Activated CD4-positive, alpha-beta memory T cell treated with anti-CD3 and anti-CD28 coated beads for 36 hours (primary cell): ENCODE results near the gene CTDSPL. TPM values are rescaled to one million over a fixed set of nuclear protein-coding genes. Genes with fewer than 3 reads are reported as not detected.

Experiments used
- CTCF ChIA-PET: fragments of 350-600 bp; sonication (Branson Sonifier 250); formaldehyde crosslinking; loops from one replicate; lab custom pipeline; 2021; ENCODE audit warnings: antibody characterized with exemption, inconsistent platforms; lab: Charles Lee
- POLR2A ChIA-PET: fragments of 350-600 bp; sonication (Branson Sonifier 250); formaldehyde crosslinking; loops from one replicate; lab custom pipeline; 2021; ENCODE audit warnings: antibody characterized with exemption; lab: Charles Lee
- DNase-seq: peaks from one replicate; pipeline ENCODE4 v3.0.0-alpha.2; 2020
- H3K27ac Mint-ChIP-seq: one replicate; pipeline ENCODE4 v1.8.0; 2021; ENCODE audit warnings: mixed read lengths
- H3K27me3 Mint-ChIP-seq: one replicate; pipeline ENCODE4 v1.8.0; 2021; ENCODE audit warnings: mixed read lengths
- H3K36me3 Mint-ChIP-seq: one replicate; pipeline ENCODE4 v1.8.0; 2021; ENCODE audit warnings: mixed read lengths
- H3K4me1 Mint-ChIP-seq: one replicate; pipeline ENCODE4 v1.8.0; 2021; ENCODE audit warnings: low read depth, mixed read lengths
- H3K4me3 Mint-ChIP-seq: one replicate; pipeline ENCODE4 v1.8.0; 2021; ENCODE audit warnings: mild to moderate bottlenecking, mixed read lengths
- H3K9me3 Mint-ChIP-seq: one replicate; pipeline ENCODE4 v1.8.0; 2021; ENCODE audit warnings: mixed read lengths
- intact Hi-C: fragments of 100-400 bp; cut with micrococcal nuclease; formaldehyde crosslinking; loops from one replicate; pipeline ENCODE4 v1.15.1; 2023
- total RNA-seq, 2 experiments: library from RNA; stranded (reverse); gene quantifications; one replicate each; pipeline ENCODE4 v1.2.3, GENCODE V29; 2021

The CTDSPL gene
- total RNA-seq, 2 experiments from 2014 or later = 3.7 to 5.1 TPM

DNA sequence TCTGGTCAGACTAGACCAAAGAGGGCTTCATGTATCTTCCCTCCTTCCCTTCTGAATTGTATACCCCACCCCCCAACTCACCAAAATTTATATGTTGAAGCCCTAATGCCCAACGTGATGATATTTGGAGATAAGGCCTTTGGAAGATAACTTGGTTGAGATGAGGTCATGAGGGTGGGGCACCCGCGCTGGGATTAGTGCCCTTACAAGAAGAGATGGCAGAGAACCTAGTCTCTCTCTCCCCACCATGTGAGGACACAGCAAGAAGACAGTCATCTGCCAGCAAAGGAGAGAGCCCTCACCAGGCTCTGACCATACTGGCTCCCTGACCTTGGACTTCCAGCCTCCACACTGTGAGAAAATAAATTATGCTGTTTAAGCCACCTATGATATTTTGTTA is 154.3 kb downstream of the CTDSPL start:
- no peak overlapping the region for H3K27ac Mint-ChIP-seq
- no peak for DNase-seq
- CTCF ChIA-PET = no interaction called here
- no peaks in the 10 kb centered on the region for H3K27me3 Mint-ChIP-seq
- H3K9me3 Mint-ChIP-seq = peaks cover 12% of the 10 kb centered on the region
- intact Hi-C loops = no loop called here
- POLR2A ChIA-PET = no interaction called here
- peaks cover 32% of the 10 kb centered on the region for H3K36me3 Mint-ChIP-seq
- H3K4me1 Mint-ChIP-seq = no peaks in the 10 kb centered on the region
- H3K4me3 Mint-ChIP-seq = no peak overlapping the region

- CTCF ChIA-PET = no interaction called here
- no peaks in the 10 kb centered on the region for H3K27me3 Mint-ChIP-seq
- peaks cover 32% of the 10 kb centered on the region for H3K36me3 Mint-ChIP-seq
- H3K4me3 Mint-ChIP-seq = no peak overlapping the region
- H3K9me3 Mint-ChIP-seq = peaks cover 12% of the 10 kb centered on the region
- POLR2A ChIA-PET = no interaction called here
- intact Hi-C loops = no loop called here
- no peak overlapping the region for H3K27ac Mint-ChIP-seq
- no peaks in the 10 kb centered on the region for H3K4me1 Mint-ChIP-seq
- no peak for DNase-seq
Observed at GRCh38 chr3:38016410-38016809, 154.7 kb downstream of the CTDSPL start.

- intact Hi-C loops = no loop called here
- POLR2A ChIA-PET = interaction anchor here (1.1 kb wide), 1 partner anchor 8 kb away, joined by 3 read pairs; no protein-coding TSS in a partner anchor
Observed at GRCh38 chr3:38016847-38017444, 155.3 kb downstream of the CTDSPL start.

GRCh38 chr3:38017445-38018295 is 156.0 kb downstream of the CTDSPL start:
- intact Hi-C loops = no loop called here
- Mint-ChIP-seq H3K4me1 (peaks cover 5% of the 10 kb centered on the region), H3K4me3 (no peak overlapping the region), H3K36me3 (peaks cover 32% of the 10 kb centered on the region), H3K27me3 (no peaks in the 10 kb centered on the region), H3K9me3 (peaks cover 12% of the 10 kb centered on the region), H3K27ac (no peak overlapping the region)
- CTCF ChIA-PET = no interaction called here
- POLR2A ChIA-PET = interaction anchor here (1.1 kb wide), 1 partner anchor 9 kb away, joined by 3 read pairs; no protein-coding TSS in a partner anchor
- no peak for DNase-seq

More at GRCh38 chr3:38016847-38017444, 155.3 kb downstream of the CTDSPL start:
- Mint-ChIP-seq H3K9me3 (peaks cover 12% of the 10 kb centered on the region), H3K27me3 (no peaks in the 10 kb centered on the region), H3K4me3 (no peak overlapping the region), H3K36me3 (peaks cover 32% of the 10 kb centered on the region), H3K27ac (no peak overlapping the region), H3K4me1 (peaks cover 3% of the 10 kb centered on the region)
- DNase-seq = no peak
- CTCF ChIA-PET = no interaction called here

DNA sequence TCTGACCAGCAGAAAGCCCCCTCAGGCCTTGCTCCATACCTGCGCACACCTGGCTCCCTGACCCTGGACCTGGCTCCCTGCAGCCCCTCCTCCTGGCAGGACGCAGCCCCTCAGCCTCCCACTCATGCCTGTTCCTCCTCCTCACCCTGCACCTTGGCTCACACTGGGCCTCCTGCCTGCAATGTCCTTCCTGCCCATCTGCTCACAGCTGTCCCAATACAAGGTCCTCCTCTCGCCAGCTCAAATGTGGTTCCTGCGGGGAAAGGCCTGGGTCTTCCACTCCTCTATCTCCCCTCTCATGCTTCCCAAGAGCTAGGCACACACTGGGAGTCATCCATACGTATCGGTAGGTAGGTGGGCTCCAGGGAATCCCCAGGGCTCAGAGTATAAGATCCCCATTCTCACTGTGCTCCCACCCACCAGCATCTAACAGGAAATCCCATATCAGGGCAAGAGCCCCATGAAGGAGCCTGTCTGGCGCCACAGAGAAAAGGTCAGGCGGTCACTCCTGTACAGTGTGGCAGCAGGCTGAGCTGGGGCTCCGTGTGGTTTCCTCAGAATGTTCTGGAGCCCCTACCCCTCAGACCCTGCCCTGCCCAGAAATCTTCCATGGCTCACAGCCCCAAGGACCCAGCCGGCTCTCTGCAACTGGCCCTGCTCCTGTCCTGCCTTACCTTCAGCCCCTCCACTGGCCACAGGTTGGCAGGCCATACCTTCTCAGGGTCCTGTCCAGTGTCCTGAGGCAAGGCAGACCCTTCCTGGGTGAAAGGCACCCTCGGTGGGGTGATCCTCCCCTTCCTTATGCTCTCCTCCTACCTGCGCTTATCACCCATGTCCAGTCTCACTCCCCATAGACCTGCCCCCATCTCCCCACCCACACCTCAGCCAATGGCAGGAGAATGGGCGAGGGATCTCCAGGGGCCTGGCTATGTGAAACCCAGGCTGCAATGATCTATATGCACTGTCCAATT is 156.9 kb downstream of the CTDSPL start:
- ChIA-PET CTCF (no interaction called here), POLR2A (interaction anchor here (1.1 kb wide), 1 partner anchor 10 kb away, joined by 3 read pairs; no protein-coding TSS in a partner anchor)
- intact Hi-C loops = no loop called here
- Mint-ChIP-seq H3K36me3 (peaks cover 32% of the 10 kb centered on the region), H3K4me1 (peaks cover 11% of the 10 kb centered on the region), H3K4me3 (no peak overlapping the region), H3K27ac (no peak overlapping the region), H3K9me3 (peaks cover 12% of the 10 kb centered on the region), H3K27me3 (no peaks in the 10 kb centered on the region)
- peak; percentile 7 for DNase-seq

GRCh38 chr3:38019658-38020341 is 158.1 kb downstream of the CTDSPL start:
- Mint-ChIP-seq H3K9me3 (peaks cover 12% of the 10 kb centered on the region), H3K27me3 (no peaks in the 10 kb centered on the region), H3K4me1 (peaks cover 15% of the 10 kb centered on the region), H3K36me3 (peaks cover 32% of the 10 kb centered on the region), H3K4me3 (no peak overlapping the region), H3K27ac (no peak overlapping the region)
- DNase-seq = peak; percentile 7
- intact Hi-C loops = no loop called here
- CTCF ChIA-PET = interaction anchor here (1.2 to 1.5 kb wide), 2 partner anchors 15 to 16 kb away, joined by 3 to 4 read pairs; no protein-coding TSS in a partner anchor
- POLR2A ChIA-PET = no interaction called here

- Mint-ChIP-seq H3K4me1 (peaks cover 18% of the 10 kb centered on the region), H3K4me3 (no peak overlapping the region), H3K27me3 (no peaks in the 10 kb centered on the region), H3K36me3 (peaks cover 28% of the 10 kb centered on the region), H3K27ac (no peak overlapping the region), H3K9me3 (peaks cover 12% of the 10 kb centered on the region)
- intact Hi-C loops = no loop called here
- ChIA-PET POLR2A (no interaction called here), CTCF (interaction anchor here (1.2 to 1.5 kb wide), 2 partner anchors 15 to 17 kb away, joined by 3 to 4 read pairs; no protein-coding TSS in a partner anchor)
- no peak for DNase-seq
Observed at GRCh38 chr3:38020342-38020726, 158.7 kb downstream of the CTDSPL start.

GRCh38 chr3:38021196-38021595 is 159.5 kb downstream of the CTDSPL start:
- Mint-ChIP-seq H3K27me3 (no peaks in the 10 kb centered on the region), H3K4me3 (no peak overlapping the region), H3K9me3 (peaks cover 8% of the 10 kb centered on the region), H3K36me3 (peaks cover 21% of the 10 kb centered on the region), H3K4me1 (peaks cover 24% of the 10 kb centered on the region), H3K27ac (no peak overlapping the region)
- POLR2A ChIA-PET = no interaction called here
- CTCF ChIA-PET = interaction anchor here (1.2 to 1.5 kb wide), 2 partner anchors 16 to 18 kb away, joined by 3 to 4 read pairs; no protein-coding TSS in a partner anchor
- DNase-seq = no peak
- intact Hi-C loops = no loop called here

DNA sequence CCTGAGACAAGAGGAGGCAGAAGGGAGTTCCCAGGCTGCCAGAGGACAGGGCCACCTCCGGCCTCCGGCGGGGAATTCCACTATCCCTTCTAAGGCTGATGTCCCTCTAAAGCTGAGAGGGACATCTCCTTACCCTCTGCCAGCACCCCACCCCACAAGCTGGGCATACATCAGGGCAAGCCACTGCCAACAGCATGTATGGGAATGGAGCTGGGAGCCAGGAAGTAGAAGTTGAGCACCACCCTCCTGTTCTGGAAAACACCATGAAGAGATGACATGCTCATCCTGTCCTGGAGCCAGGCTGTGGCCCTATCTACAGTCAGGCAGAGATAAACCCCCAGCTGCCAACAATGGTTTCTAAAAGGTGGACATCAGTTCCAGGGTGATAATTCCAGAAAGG is 160.6 kb downstream of the CTDSPL start:
- intact Hi-C loops = no loop called here
- H3K27ac Mint-ChIP-seq = no peak overlapping the region
- no peaks in the 10 kb centered on the region for H3K9me3 Mint-ChIP-seq
- peaks cover 24% of the 10 kb centered on the region for H3K4me1 Mint-ChIP-seq
- peak; percentile 7 for DNase-seq
- ChIA-PET POLR2A (interaction anchor here (1.3 kb wide), 1 partner anchor 28 kb away, joined by 5 read pairs; no protein-coding TSS in a partner anchor), CTCF (interaction anchor here (1.3 to 1.8 kb wide), 4 partner anchors 15 to 48 kb away, joined by 3 to 4 read pairs (median 4); partner anchors contain the start of gene DLEC1)
- no peaks in the 10 kb centered on the region for H3K27me3 Mint-ChIP-seq
- H3K4me3 Mint-ChIP-seq = no peak overlapping the region
- peaks cover 12% of the 10 kb centered on the region for H3K36me3 Mint-ChIP-seq

DNA sequence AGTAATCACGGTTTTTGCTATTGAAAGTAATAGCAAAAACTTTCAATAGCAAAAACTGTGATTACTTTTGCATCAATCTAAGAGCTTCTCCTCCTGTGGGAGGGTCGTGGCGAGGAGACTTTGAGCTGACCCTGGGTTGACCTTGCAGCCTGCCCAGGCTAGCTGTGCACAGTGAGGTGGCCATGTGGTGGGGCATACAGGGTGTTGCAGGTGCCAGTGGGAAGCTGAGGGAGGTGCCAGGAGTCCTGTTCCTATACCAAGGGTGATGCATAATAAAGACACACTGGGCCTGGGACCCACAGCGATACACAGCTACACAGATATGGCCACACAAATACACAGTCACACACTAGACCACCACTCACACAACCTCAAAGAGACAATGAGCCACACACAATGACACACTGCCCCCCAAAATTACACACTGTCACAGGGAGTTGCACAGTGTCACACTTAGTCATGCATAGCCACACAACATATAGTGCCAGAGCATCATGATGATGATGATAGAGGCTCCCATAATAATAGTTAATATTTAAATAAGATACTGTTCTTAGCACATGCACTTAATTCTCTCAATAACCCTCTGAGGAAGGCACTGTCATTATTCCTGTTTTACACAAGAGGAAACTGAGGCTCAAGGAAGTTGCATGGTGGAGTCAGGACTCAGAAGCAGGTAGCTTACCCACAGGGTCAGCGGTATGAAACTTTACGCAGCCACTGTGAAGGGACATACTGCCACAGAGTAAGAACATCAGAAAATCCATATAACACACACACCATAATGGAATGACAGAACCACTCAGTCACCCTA is 161.4 kb downstream of the CTDSPL start:
- peaks cover 6% of the 10 kb centered on the region for H3K36me3 Mint-ChIP-seq
- peaks cover 24% of the 10 kb centered on the region for H3K4me1 Mint-ChIP-seq
- ChIA-PET CTCF (interaction anchor here (1.3 to 1.8 kb wide), 4 partner anchors 16 to 49 kb away, joined by 3 to 4 read pairs (median 4); partner anchors contain the start of gene DLEC1), POLR2A (interaction anchor here (1.3 kb wide), 1 partner anchor 29 kb away, joined by 5 read pairs; no protein-coding TSS in a partner anchor)
- DNase-seq = peak; percentile 16
- no peaks in the 10 kb centered on the region for H3K9me3 Mint-ChIP-seq
- intact Hi-C loops = no loop called here
- peak overlapping the region; percentile 93 for H3K27ac Mint-ChIP-seq
- H3K27me3 Mint-ChIP-seq = no peaks in the 10 kb centered on the region
- H3K4me3 Mint-ChIP-seq = peak overlapping the region; percentile 86
